Immature natural killer cell (primary cell): ENCODE data around the gene HCAR1. TPM values are rescaled to one million over a fixed set of nuclear protein-coding genes. Genes with fewer than 3 reads are reported as not detected.
"Not testable (repeated sequence)": the region's sequence is repeated elsewhere in the genome, so short reads cannot be mapped to it uniquely, and the experiment has no call there.

Experiments
- DNase-seq, 3 donors: peaks; one replicate each; pipeline ENCODE4 v3.0.0; 2022; ENCODE audit warnings: mixed read lengths in 1 of 3
- H3K27ac Mint-ChIP-seq, 6 donors: one replicate each; pipeline ENCODE4 v1.8.0; 2020; ENCODE audit warnings: mixed read lengths in 6 of 6, mild to moderate bottlenecking in 5 of 6, inconsistent platforms in 4 of 6, moderate library complexity in 3 of 6
- H3K27me3 Mint-ChIP-seq, 3 donors: one replicate each; pipeline ENCODE4 v1.8.0; 2020 to 2021; ENCODE audit warnings: low read depth in 3 of 3, mild to moderate bottlenecking in 3 of 3, mixed read lengths in 3 of 3, moderate library complexity in 3 of 3, inconsistent platforms in 1 of 3
- H3K36me3 Mint-ChIP-seq, 3 donors: one replicate each; pipeline ENCODE4 v1.8.0; 2020; ENCODE audit warnings: mixed read lengths in 3 of 3, inconsistent platforms in 2 of 3, mild to moderate bottlenecking in 2 of 3
- H3K4me1 Mint-ChIP-seq, 2 donors: one replicate each; pipeline ENCODE4 v1.8.0; 2020; ENCODE audit warnings: inconsistent platforms in 2 of 2, mild to moderate bottlenecking in 2 of 2, mixed read lengths in 2 of 2, moderate library complexity in 1 of 2
- H3K4me3 Mint-ChIP-seq, 5 donors: one replicate each; pipeline ENCODE4 v1.8.0; 2020; ENCODE audit warnings: mild to moderate bottlenecking in 5 of 5, mixed read lengths in 5 of 5, inconsistent platforms in 3 of 5, moderate library complexity in 3 of 5
- H3K9me3 Mint-ChIP-seq, 6 donors: one replicate each; pipeline ENCODE4 v1.8.0; 2020; ENCODE audit warnings: mild to moderate bottlenecking in 6 of 6, mixed read lengths in 6 of 6, inconsistent platforms in 4 of 6, moderate library complexity in 3 of 6
- polyA plus RNA-seq, 3 donors: library from polyadenylated mRNA; unstranded; fragments of 300-500 nt; fragmentation: Illumina TruSeq; gene quantifications; one replicate each; pipeline ENCODE4 v1.2.3, GENCODE V29; 2021

Gene HCAR1
- polyA plus RNA-seq, 3 donors from 2014 or later = not detected

GRCh38 chr12:122732611-122733010, 2.0 kb upstream of the HCAR1 start:
- Mint-ChIP-seq H3K4me1 (peaks cover 0 to 2% of the 10 kb centered on the region in 2 donors), H3K27ac (no peak overlapping the region), H3K9me3 (no peaks in the 10 kb centered on the region), H3K4me3 (no peak overlapping the region), H3K27me3 (peaks cover 3 to 6% (median 5%) of the 10 kb centered on the region in 3 donors), H3K36me3 (no peaks in the 10 kb centered on the region)
- DNase-seq = no peak

GRCh38 chr12:122732170-122732569, 1.5 kb upstream of the HCAR1 start:
- H3K27ac Mint-ChIP-seq = no peak overlapping the region
- H3K27me3 Mint-ChIP-seq = peaks cover 3 to 6% (median 4%) of the 10 kb centered on the region in 3 donors
- H3K36me3 Mint-ChIP-seq = no peaks in the 10 kb centered on the region
- no peaks in the 10 kb centered on the region for H3K9me3 Mint-ChIP-seq
- no peak for DNase-seq
- H3K4me3 Mint-ChIP-seq = no peak overlapping the region
- peaks cover 0 to 2% of the 10 kb centered on the region in 2 donors for H3K4me1 Mint-ChIP-seq

GRCh38 chr12:122729583-122730214, 945 bp downstream of the HCAR1 start:
- peaks cover 0 to 6% (median 4%) of the 10 kb centered on the region in 3 donors for H3K27me3 Mint-ChIP-seq
- H3K36me3 Mint-ChIP-seq = no peaks in the 10 kb centered on the region
- peaks cover 0 to 2% of the 10 kb centered on the region in 2 donors for H3K4me1 Mint-ChIP-seq
- no peak overlapping the region for H3K4me3 Mint-ChIP-seq
- no peak overlapping the region for H3K27ac Mint-ChIP-seq
- no peak for DNase-seq
- H3K9me3 Mint-ChIP-seq = no peaks in the 10 kb centered on the region

GRCh38 chr12:122726080-122726558, 4.5 kb downstream of the HCAR1 start:
- no peak for DNase-seq
- no peak overlapping the region for H3K4me3 Mint-ChIP-seq
- no peaks in the 10 kb centered on the region for H3K36me3 Mint-ChIP-seq
- no peaks in the 10 kb centered on the region for H3K9me3 Mint-ChIP-seq
- H3K27ac Mint-ChIP-seq = no peak overlapping the region
- H3K4me1 Mint-ChIP-seq = no peaks in the 10 kb centered on the region
- peaks cover 2 to 3% (median 3%) of the 10 kb centered on the region in 3 donors for H3K27me3 Mint-ChIP-seq

GRCh38 chr12:122725452-122726079, 5.1 kb downstream of the HCAR1 start:
- H3K27ac Mint-ChIP-seq = no peak overlapping the region
- H3K27me3 Mint-ChIP-seq = peaks cover 2 to 3% (median 3%) of the 10 kb centered on the region in 3 donors
- no peaks in the 10 kb centered on the region for H3K36me3 Mint-ChIP-seq
- H3K9me3 Mint-ChIP-seq = no peaks in the 10 kb centered on the region
- no peaks in the 10 kb centered on the region for H3K4me1 Mint-ChIP-seq
- no peak overlapping the region for H3K4me3 Mint-ChIP-seq
- DNase-seq = no peak

- Mint-ChIP-seq H3K27me3 (peaks cover 3% of the 10 kb centered on the region in 3 donors), H3K4me3 (no peak overlapping the region), H3K27ac (no peak overlapping the region), H3K4me1 (no peaks in the 10 kb centered on the region), H3K36me3 (no peaks in the 10 kb centered on the region), H3K9me3 (no peaks in the 10 kb centered on the region)
- DNase-seq = no peak
Observed at GRCh38 chr12:122724641-122725243, 5.9 kb downstream of the HCAR1 start.

GRCh38 chr12:122722387-122722786, 8.3 kb downstream of the HCAR1 start:
- H3K36me3 Mint-ChIP-seq = no peaks in the 10 kb centered on the region
- H3K27me3 Mint-ChIP-seq = peaks cover 0 to 3% (median 3%) of the 10 kb centered on the region in 3 donors
- no peak for DNase-seq
- H3K27ac Mint-ChIP-seq = no peak overlapping the region
- H3K9me3 Mint-ChIP-seq = no peaks in the 10 kb centered on the region
- H3K4me3 Mint-ChIP-seq = no peak overlapping the region
- H3K4me1 Mint-ChIP-seq = no peaks in the 10 kb centered on the region

- Mint-ChIP-seq H3K36me3 (no peaks in the 10 kb centered on the region), H3K4me3 (no peak overlapping the region), H3K27ac (no peak overlapping the region), H3K9me3 (no peaks in the 10 kb centered on the region), H3K27me3 (peaks cover 0 to 3% (median 3%) of the 10 kb centered on the region in 3 donors), H3K4me1 (no peaks in the 10 kb centered on the region)
- DNase-seq = no peak
Observed at GRCh38 chr12:122721057-122721545, 9.5 kb downstream of the HCAR1 start.

- H3K36me3 Mint-ChIP-seq, DNase-seq, H3K9me3 Mint-ChIP-seq, H3K27ac Mint-ChIP-seq, H3K4me3 Mint-ChIP-seq, H3K27me3 Mint-ChIP-seq, H3K4me1 Mint-ChIP-seq: not testable (repeated sequence)
Observed at GRCh38 chr12:122716658-122717057, 14.0 kb downstream of the HCAR1 start, which contains the start of gene HCAR3. Gene HCAR3 (minus strand): TSS chr12:122716811. CDS start chr12:122716737, 74 bp downstream.

GRCh38 chr12:122715211-122715610, 15.4 kb downstream of the HCAR1 start:
- H3K36me3 Mint-ChIP-seq, H3K4me1 Mint-ChIP-seq, H3K9me3 Mint-ChIP-seq, H3K27ac Mint-ChIP-seq, DNase-seq, H3K4me3 Mint-ChIP-seq, H3K27me3 Mint-ChIP-seq: not testable (repeated sequence)

- H3K4me1 Mint-ChIP-seq, H3K36me3 Mint-ChIP-seq, H3K9me3 Mint-ChIP-seq, H3K4me3 Mint-ChIP-seq, DNase-seq, H3K27me3 Mint-ChIP-seq, H3K27ac Mint-ChIP-seq: not testable (repeated sequence)
Observed at GRCh38 chr12:122713491-122714188, 17.0 kb downstream of the HCAR1 start.

- H3K27me3 Mint-ChIP-seq, H3K4me3 Mint-ChIP-seq, H3K4me1 Mint-ChIP-seq, H3K36me3 Mint-ChIP-seq, H3K27ac Mint-ChIP-seq, DNase-seq, H3K9me3 Mint-ChIP-seq: not testable (repeated sequence)
Observed at GRCh38 chr12:122711266-122711665, 19.4 kb downstream of the HCAR1 start.

- not testable (repeated sequence) for DNase-seq, H3K27me3 Mint-ChIP-seq, H3K4me3 Mint-ChIP-seq, H3K27ac Mint-ChIP-seq, H3K4me1 Mint-ChIP-seq, H3K36me3 Mint-ChIP-seq, H3K9me3 Mint-ChIP-seq
Observed at GRCh38 chr12:122710341-122710740, 20.3 kb downstream of the HCAR1 start.

GRCh38 chr12:122709287-122709686, 21.4 kb downstream of the HCAR1 start:
- not testable (repeated sequence) for H3K4me3 Mint-ChIP-seq, H3K9me3 Mint-ChIP-seq, H3K27ac Mint-ChIP-seq, H3K27me3 Mint-ChIP-seq, H3K4me1 Mint-ChIP-seq, H3K36me3 Mint-ChIP-seq, DNase-seq
